ENCODE measurements around the gene SUMF1. TPM values are rescaled to one million over a fixed set of nuclear protein-coding genes. Genes with fewer than 3 reads are reported as not detected.
A peak's percentile ranks its signal among the peaks of the same experiment; 100 is the strongest.

SUMF1 gene
- total RNA-seq, 1 donor from 2014 or later = 8.6 TPM

GRCh38 chr3:4511491-4512262, 44.6 kb upstream of the SUMF1 start:
- H3K27me3 ChIP-seq (ENCODE audit: low read depth) = no peaks in the 10 kb centered on the region
- no peaks in the 10 kb centered on the region for H3K36me3 ChIP-seq
- DNase-seq = no peak
- TF ChIP-seq CTCF (IDR thresholded peaks at IDR 0.05; ENCODE audit: borderline replicate concordance) = no peak
- intact Hi-C loops (cut with micrococcal nuclease) = no loop called here
- H3K9me3 ChIP-seq (replicated peaks) = no peaks in the 10 kb centered on the region
- peaks cover 61% of the 10 kb centered on the region for H3K4me1 ChIP-seq
- no peak overlapping the region for H3K4me3 ChIP-seq
- H3K27ac ChIP-seq (replicated peaks) = peak overlapping the region; percentile 63

GRCh38 chr3:4509983-4510755, 43.1 kb upstream of the SUMF1 start:
- Histone ChIP-seq H3K36me3 (no peaks in the 10 kb centered on the region), H3K27me3 (ENCODE audit: low read depth) (no peaks in the 10 kb centered on the region), H3K27ac (replicated peaks) (no peak overlapping the region), H3K9me3 (replicated peaks) (no peaks in the 10 kb centered on the region), H3K4me3 (no peak overlapping the region), H3K4me1 (peaks cover 57% of the 10 kb centered on the region)
- no peak for DNase-seq
- intact Hi-C loops (cut with micrococcal nuclease) = no loop called here
- TF ChIP-seq CTCF (IDR thresholded peaks at IDR 0.05; ENCODE audit: borderline replicate concordance) = no peak

- Histone ChIP-seq H3K36me3 (no peaks in the 10 kb centered on the region), H3K27ac (replicated peaks) (no peak overlapping the region), H3K4me3 (no peak overlapping the region), H3K4me1 (peaks cover 57% of the 10 kb centered on the region), H3K27me3 (ENCODE audit: low read depth) (no peaks in the 10 kb centered on the region), H3K9me3 (replicated peaks) (no peaks in the 10 kb centered on the region)
- intact Hi-C loops (cut with micrococcal nuclease) = no loop called here
- DNase-seq = no peak
- no peak for TF ChIP-seq CTCF (IDR thresholded peaks at IDR 0.05; ENCODE audit: borderline replicate concordance)
Observed at GRCh38 chr3:4509043-4509442, 42.0 kb upstream of the SUMF1 start.

- DNase-seq = no peak
- TF ChIP-seq CTCF (IDR thresholded peaks at IDR 0.05; ENCODE audit: borderline replicate concordance) = no peak
- Histone ChIP-seq H3K9me3 (replicated peaks) (no peaks in the 10 kb centered on the region), H3K4me1 (peaks cover 57% of the 10 kb centered on the region), H3K27ac (replicated peaks) (no peak overlapping the region), H3K27me3 (ENCODE audit: low read depth) (no peaks in the 10 kb centered on the region), H3K36me3 (no peaks in the 10 kb centered on the region), H3K4me3 (no peak overlapping the region)
- intact Hi-C loops (cut with micrococcal nuclease) = no loop called here
Observed at GRCh38 chr3:4508048-4508981, 41.2 kb upstream of the SUMF1 start.

- Histone ChIP-seq H3K9me3 (replicated peaks) (no peaks in the 10 kb centered on the region), H3K4me1 (peaks cover 56% of the 10 kb centered on the region), H3K27ac (replicated peaks) (peak overlapping the region; percentile 4), H3K4me3 (no peak overlapping the region), H3K36me3 (no peaks in the 10 kb centered on the region), H3K27me3 (ENCODE audit: low read depth) (no peaks in the 10 kb centered on the region)
- no peak for TF ChIP-seq CTCF (IDR thresholded peaks at IDR 0.05; ENCODE audit: borderline replicate concordance)
- intact Hi-C loops (cut with micrococcal nuclease) = no loop called here
- no peak for DNase-seq
Observed at GRCh38 chr3:4507024-4507596, 40.0 kb upstream of the SUMF1 start.

All from left ventricle myocardium inferior (tissue), 1 donor.